Measurements from ENCODE around the gene ADD2. TPM values are rescaled to one million over a fixed set of nuclear protein-coding genes. Genes with fewer than 3 reads are reported as not detected.

The ADD2 gene
- total RNA-seq, 1 donor from 2014 or later: 4.8 TPM

- H3K4me2 ChIP-seq (ENCODE audit: low read length): no peak overlapping the region
These were observed 104.6 kb downstream of the ADD2 start for GRCh38 chr2:70663411-70663810.

DNA sequence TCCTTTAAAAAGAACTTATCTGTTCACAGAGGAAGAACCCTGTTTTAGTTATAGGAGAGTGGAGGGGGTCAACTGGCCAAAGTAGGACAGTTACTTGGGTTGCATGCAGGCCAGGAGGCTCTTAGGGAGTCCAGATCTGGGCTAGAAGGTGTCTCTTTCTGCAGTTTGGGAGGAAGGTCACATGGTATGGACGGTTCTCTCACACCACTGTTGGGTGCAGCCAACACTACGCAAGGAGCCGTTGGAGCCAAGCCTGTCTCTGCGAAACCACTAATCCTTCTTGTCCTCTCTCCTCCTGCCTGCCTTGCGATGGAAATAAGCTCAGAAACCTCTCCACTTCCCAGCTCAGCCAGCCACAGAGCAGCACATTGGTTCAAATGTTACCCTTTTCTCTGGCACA lies 108.4 kb downstream of the ADD2 start:
- peaks cover 46% of the 10 kb centered on the region for H3K27me3 Mint-ChIP-seq (ENCODE audit: low read depth, unreplicated experiment)
- no peak for FAIRE-seq

More at GRCh38 chr2:70663411-70663810, 104.6 kb downstream of the ADD2 start:
- H2AFZ ChIP-seq (ENCODE audit: low read depth, low read length): no peak overlapping the region
- no peaks in the 10 kb centered on the region for H4K20me1 ChIP-seq (ENCODE audit: insufficient read depth, low read length)
- no peaks in the 10 kb centered on the region for H3K79me2 ChIP-seq (ENCODE audit: insufficient read depth, low read length)
- TF ChIP-seq CTCF (IDR thresholded peaks at IDR 0.05; ENCODE audit: insufficient read depth, low read depth, low read length): no peak
- no peak for TF ChIP-seq EZH2 (IDR thresholded peaks at IDR 0.05; ENCODE audit: insufficient read depth, low read length)
- Mint-ChIP-seq H3K4me1 (ENCODE audit: low read depth, unreplicated experiment) (no peaks in the 10 kb centered on the region), H3K9me3 (ENCODE audit: unreplicated experiment) (no peaks in the 10 kb centered on the region), H3K36me3 (ENCODE audit: low read depth, unreplicated experiment) (no peaks in the 10 kb centered on the region), H3K27ac (ENCODE audit: unreplicated experiment) (no peak overlapping the region), H3K4me3 (ENCODE audit: unreplicated experiment) (no peak overlapping the region), H3K27me3 (ENCODE audit: low read depth, unreplicated experiment) (peaks cover 35% of the 10 kb centered on the region)
- FAIRE-seq: no peak
- DNase-seq (ENCODE audit: low read depth): no peak
- H3K27me3 ChIP-seq (ENCODE audit: insufficient read depth, low read length): no peaks in the 10 kb centered on the region
- H3K9me3 ChIP-seq (ENCODE audit: insufficient read depth, low read depth, low read length): no peaks in the 10 kb centered on the region
- H3K9ac ChIP-seq (ENCODE audit: low read length): no peak overlapping the region
- H3K4me3 ChIP-seq (ENCODE audit: insufficient read depth, low read depth, low read length): no peak overlapping the region
- H3K4me1 ChIP-seq (ENCODE audit: insufficient read depth, low read length): no peaks in the 10 kb centered on the region
- no peak overlapping the region for H3K27ac ChIP-seq (ENCODE audit: low read depth, low read length)
- H3K36me3 ChIP-seq (ENCODE audit: insufficient read depth, low read length): no peaks in the 10 kb centered on the region

More for the DNA sequence above, 108.4 kb downstream of the ADD2 start:
- Histone ChIP-seq H3K4me3 (ENCODE audit: insufficient read depth, low read depth, low read length) (no peak overlapping the region), H3K27me3 (ENCODE audit: insufficient read depth, low read length) (peaks cover 8% of the 10 kb centered on the region), H2AFZ (ENCODE audit: low read depth, low read length) (no peak overlapping the region), H4K20me1 (ENCODE audit: insufficient read depth, low read length) (no peaks in the 10 kb centered on the region), H3K9me3 (ENCODE audit: insufficient read depth, low read depth, low read length) (no peaks in the 10 kb centered on the region), H3K4me2 (ENCODE audit: low read length) (no peak overlapping the region), H3K36me3 (ENCODE audit: insufficient read depth, low read length) (no peaks in the 10 kb centered on the region), H3K79me2 (ENCODE audit: insufficient read depth, low read length) (no peaks in the 10 kb centered on the region), H3K4me1 (ENCODE audit: insufficient read depth, low read length) (no peaks in the 10 kb centered on the region), H3K9ac (ENCODE audit: low read length) (no peak overlapping the region), H3K27ac (ENCODE audit: low read depth, low read length) (no peak overlapping the region)
- Mint-ChIP-seq H3K4me3 (ENCODE audit: unreplicated experiment) (no peak overlapping the region), H3K27ac (ENCODE audit: unreplicated experiment) (no peak overlapping the region), H3K36me3 (ENCODE audit: low read depth, unreplicated experiment) (no peaks in the 10 kb centered on the region), H3K4me1 (ENCODE audit: low read depth, unreplicated experiment) (no peaks in the 10 kb centered on the region), H3K9me3 (ENCODE audit: unreplicated experiment) (peaks cover 2% of the 10 kb centered on the region)
- DNase-seq (ENCODE audit: low read depth): no peak
- TF ChIP-seq CTCF (IDR thresholded peaks at IDR 0.05; ENCODE audit: insufficient read depth, low read depth, low read length): no peak
- no peak for TF ChIP-seq EZH2 (IDR thresholded peaks at IDR 0.05; ENCODE audit: insufficient read depth, low read length)
